ENCODE measurements around the gene MAP2K3. TPM values are rescaled to one million over a fixed set of nuclear protein-coding genes. Genes with fewer than 3 reads are reported as not detected.

The MAP2K3 gene
- total and polyA plus RNA-seq, 2 of the 4 experiments (the other 2 are of a cell fraction), result 23.5 to 82.2 TPM

GRCh38 chr17:21253646-21254441, 30.7 kb upstream of the MAP2K3 start (continued):
- TF ChIP-seq USF2 (IDR thresholded peaks at IDR 0.05; ENCODE audit: low read depth, low read length) (no peak), RAD21 (IDR thresholded peaks at IDR 0.05; ENCODE audit: low read length) (no peak), CHD1 (IDR thresholded peaks at IDR 0.05; ENCODE audit: low read depth, low read length) (no peak)

DNA sequence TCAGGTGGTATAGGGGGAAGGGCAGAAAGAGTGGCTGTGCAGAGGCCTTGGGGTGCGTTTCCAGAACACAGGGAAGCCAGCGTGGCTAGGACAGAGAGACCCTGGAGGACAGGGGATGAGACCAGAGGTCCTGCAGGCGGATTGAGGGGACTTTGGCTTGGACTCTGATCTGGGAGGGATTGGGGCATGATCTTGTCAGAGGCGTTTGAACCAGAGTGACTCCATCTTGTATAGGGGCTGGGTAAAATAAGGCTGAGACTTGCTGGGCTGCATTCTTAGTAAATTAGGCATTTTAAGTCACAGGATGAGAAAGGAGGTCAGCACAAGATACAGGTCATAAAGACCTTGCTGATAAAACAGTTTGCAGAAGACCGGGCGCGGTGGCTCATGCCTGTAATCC, 25.9 kb upstream of the MAP2K3 start:
- Histone ChIP-seq H3K79me1 (ENCODE audit: low read depth in 1 of 2, low read length in 2 of 2) (peaks cover 0 to 3% of the 10 kb centered on the region in 2 experiments; a peak in 1 of 4 replicates), H3K18ac (ENCODE audit: low read depth, low read length) (no peak overlapping the region), H3K9ac (ENCODE audit: low read depth, low read length) (no peak overlapping the region), H4K8ac (ENCODE audit: low read depth in 2 of 2, low read length in 2 of 2) (no peak overlapping the region), H3K9me1 (ENCODE audit: insufficient read depth, low read length) (peaks cover 3% of the 10 kb centered on the region; the same call in 1 of the 2 replicates), H4K5ac (ENCODE audit: low read depth, low read length) (no peak overlapping the region), H2BK5ac (ENCODE audit: low read depth, low read length, poor library complexity, severe bottlenecking) (no peak overlapping the region), H2AFZ (replicated peaks; ENCODE audit: low read length, poor library complexity) (no peak overlapping the region), H4K91ac (ENCODE audit: insufficient read depth, low read depth, low read length) (no peak overlapping the region), H3K9me3 (ENCODE audit: control insufficient read depth, insufficient read depth, low read length) (no peaks in the 10 kb centered on the region), H3K4me1 (ENCODE audit: control insufficient read depth, insufficient read depth, low read length) (peaks cover 7% of the 10 kb centered on the region; the same call in 1 of the 2 replicates), H3K23ac (ENCODE audit: low read depth, low read length) (no peak overlapping the region), H2BK120ac (ENCODE audit: low read depth, low read length) (no peak overlapping the region), H3K14ac (replicated peaks; ENCODE audit: low read depth, low read length) (no peak overlapping the region), H3K4ac (ENCODE audit: low read depth, low read length) (no peak overlapping the region), H2BK20ac (ENCODE audit: low read depth, low read length) (no peak overlapping the region), H3K56ac (ENCODE audit: extremely low read depth, insufficient read depth, low read length) (no peak overlapping the region), H3K36me3 (ENCODE audit: control insufficient read depth, insufficient read depth, low read length) (no peaks in the 10 kb centered on the region), H2AK5ac (ENCODE audit: low read depth, low read length) (no peak overlapping the region), H2BK15ac (ENCODE audit: low read depth, low read length) (no peak overlapping the region), H3K27me3 (ENCODE audit: control insufficient read depth, insufficient read depth, low read length) (no peaks in the 10 kb centered on the region; the same call in 1 of the 2 replicates), H4K20me1 (ENCODE audit: insufficient read depth, low read length) (no peaks in the 10 kb centered on the region), H2AK9ac (replicated peaks; ENCODE audit: low read depth, low read length, poor library complexity) (no peak overlapping the region), H3K27ac (ENCODE audit: insufficient read depth, low read length) (no peak overlapping the region), H3K4me2 (ENCODE audit: low read depth, low read length) (no peak overlapping the region), H3K4me3 (ENCODE audit: insufficient read depth, low read depth, low read length) (no peak overlapping the region)
- ChIA-PET POLR2A (ENCODE audit: unreplicated experiment) (no interaction called here), CTCF (no interaction called here)
- no peak for DNase-seq
- ATAC-seq (ENCODE audit: low read depth), result no peak
- BruUV-seq (replicated peaks), result no TSS peak
- intact Hi-C loops (cut with micrococcal nuclease), result no loop called here
- dilution Hi-C loops (cut with HindIII; ENCODE audit: low sequenced_read_pairs, unreplicated experiment), result no loop called here
- WGBS, 2 experiments (ENCODE audit: extremely low coverage in 2 of 2, insufficient read length in 1 of 2), result 89% methylated on average over 3 of the region's 7 CpGs; no CpG with 5 or more reads in 1 of the 2 experiments
- in situ Hi-C loops (cut with MboI; ENCODE audit: low sequenced_read_pairs), result no loop called here
- TF ChIP-seq MAFK (IDR thresholded peaks at IDR 0.05; ENCODE audit: low read depth, low read length), result no peak
- TF ChIP-seq FOS (IDR thresholded peaks at IDR 0.05; ENCODE audit: low read depth, low read length), result no peak
- no peak for TF ChIP-seq CHD1 (IDR thresholded peaks at IDR 0.05; ENCODE audit: low read depth, low read length)
- no peak for TF ChIP-seq MXI1 (IDR thresholded peaks at IDR 0.05; ENCODE audit: borderline replicate concordance, low read depth, low read length)
- no peak for TF ChIP-seq POLR2A (IDR thresholded peaks at IDR 0.05; ENCODE audit: low read depth, low read length)
- no peak for TF ChIP-seq RCOR1 (IDR thresholded peaks at IDR 0.05; ENCODE audit: insufficient replicate concordance, low read length)
- no peak for TF ChIP-seq SMC3 (IDR thresholded peaks at IDR 0.05; ENCODE audit: low read depth, low read length)
- TF ChIP-seq, protein P1, sequence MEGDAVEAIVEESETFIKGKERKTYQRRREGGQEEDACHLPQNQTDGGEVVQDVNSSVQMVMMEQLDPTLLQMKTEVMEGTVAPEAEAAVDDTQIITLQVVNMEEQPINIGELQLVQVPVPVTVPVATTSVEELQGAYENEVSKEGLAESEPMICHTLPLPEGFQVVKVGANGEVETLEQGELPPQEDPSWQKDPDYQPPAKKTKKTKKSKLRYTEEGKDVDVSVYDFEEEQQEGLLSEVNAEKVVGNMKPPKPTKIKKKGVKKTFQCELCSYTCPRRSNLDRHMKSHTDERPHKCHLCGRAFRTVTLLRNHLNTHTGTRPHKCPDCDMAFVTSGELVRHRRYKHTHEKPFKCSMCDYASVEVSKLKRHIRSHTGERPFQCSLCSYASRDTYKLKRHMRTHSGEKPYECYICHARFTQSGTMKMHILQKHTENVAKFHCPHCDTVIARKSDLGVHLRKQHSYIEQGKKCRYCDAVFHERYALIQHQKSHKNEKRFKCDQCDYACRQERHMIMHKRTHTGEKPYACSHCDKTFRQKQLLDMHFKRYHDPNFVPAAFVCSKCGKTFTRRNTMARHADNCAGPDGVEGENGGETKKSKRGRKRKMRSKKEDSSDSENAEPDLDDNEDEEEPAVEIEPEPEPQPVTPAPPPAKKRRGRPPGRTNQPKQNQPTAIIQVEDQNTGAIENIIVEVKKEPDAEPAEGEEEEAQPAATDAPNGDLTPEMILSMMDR (conservative IDR thresholded peaks at IDR 0.05; ENCODE audit: low read depth, low read length), result no peak
- no peak for TF ChIP-seq USF2 (IDR thresholded peaks at IDR 0.05; ENCODE audit: low read depth, low read length)
- TF ChIP-seq, protein P2, sequence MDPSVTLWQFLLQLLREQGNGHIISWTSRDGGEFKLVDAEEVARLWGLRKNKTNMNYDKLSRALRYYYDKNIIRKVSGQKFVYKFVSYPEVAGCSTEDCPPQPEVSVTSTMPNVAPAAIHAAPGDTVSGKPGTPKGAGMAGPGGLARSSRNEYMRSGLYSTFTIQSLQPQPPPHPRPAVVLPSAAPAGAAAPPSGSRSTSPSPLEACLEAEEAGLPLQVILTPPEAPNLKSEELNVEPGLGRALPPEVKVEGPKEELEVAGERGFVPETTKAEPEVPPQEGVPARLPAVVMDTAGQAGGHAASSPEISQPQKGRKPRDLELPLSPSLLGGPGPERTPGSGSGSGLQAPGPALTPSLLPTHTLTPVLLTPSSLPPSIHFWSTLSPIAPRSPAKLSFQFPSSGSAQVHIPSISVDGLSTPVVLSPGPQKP (IDR thresholded peaks at IDR 0.05; ENCODE audit: borderline replicate concordance, low read depth, low read length), result no peak
